Cerebellar cortex (tissue), 1 donor: ENCODE results near the gene CNGA1.
"Not testable (repeated sequence)": the region's sequence is repeated elsewhere in the genome, so short reads cannot be mapped to it uniquely, and the experiment has no call there.

Experiments
- DNase-seq: peaks from one replicate; pipeline ENCODE4 v3.0.0-alpha.2; 2015; ENCODE audit warnings: low spot score

CNGA1 gene

DNA sequence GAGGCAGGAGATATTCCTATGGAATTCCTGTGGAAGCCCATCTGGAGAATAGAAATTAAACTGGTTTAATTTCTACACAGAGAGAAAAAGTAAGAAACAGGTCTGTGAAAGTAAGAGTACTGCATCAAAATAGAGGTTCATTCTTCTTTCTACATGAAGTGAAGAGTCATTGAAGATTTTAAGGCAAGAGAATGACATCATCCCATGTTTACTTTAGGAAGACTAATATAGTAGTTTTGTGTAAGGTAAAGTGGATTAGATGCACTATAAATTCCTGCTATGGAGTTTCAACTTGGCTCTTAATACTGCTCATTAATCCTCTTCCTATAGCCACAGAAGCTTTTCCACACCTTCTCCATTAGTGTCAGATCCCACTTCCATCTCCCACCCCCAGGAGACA, 47.6 kb downstream of the CNGA1 start:
- no peak for DNase-seq

- no peak for DNase-seq
Observed at GRCh38 chr4:47954677-47955076, 61.8 kb downstream of the CNGA1 start.

DNA sequence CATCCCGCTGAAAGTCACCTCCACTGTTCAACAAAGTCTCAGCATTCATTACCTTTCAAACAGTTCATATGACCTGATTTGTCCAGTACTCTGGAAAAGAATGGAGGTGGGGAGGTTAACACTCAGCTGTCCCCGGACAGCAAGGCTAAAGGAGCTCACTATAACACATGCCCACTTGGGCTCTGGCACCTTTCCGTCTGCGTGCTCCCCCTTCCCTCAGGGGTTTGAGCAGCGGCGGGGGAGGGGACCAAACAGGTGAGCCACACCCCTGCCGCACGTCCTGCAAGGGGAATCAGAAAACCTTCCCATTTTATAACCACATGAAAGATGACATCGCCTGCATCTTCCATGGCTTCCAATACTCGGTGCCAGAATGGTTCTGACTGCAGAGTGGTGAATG, 62.2 kb downstream of the CNGA1 start:
- DNase-seq = no peak

DNA sequence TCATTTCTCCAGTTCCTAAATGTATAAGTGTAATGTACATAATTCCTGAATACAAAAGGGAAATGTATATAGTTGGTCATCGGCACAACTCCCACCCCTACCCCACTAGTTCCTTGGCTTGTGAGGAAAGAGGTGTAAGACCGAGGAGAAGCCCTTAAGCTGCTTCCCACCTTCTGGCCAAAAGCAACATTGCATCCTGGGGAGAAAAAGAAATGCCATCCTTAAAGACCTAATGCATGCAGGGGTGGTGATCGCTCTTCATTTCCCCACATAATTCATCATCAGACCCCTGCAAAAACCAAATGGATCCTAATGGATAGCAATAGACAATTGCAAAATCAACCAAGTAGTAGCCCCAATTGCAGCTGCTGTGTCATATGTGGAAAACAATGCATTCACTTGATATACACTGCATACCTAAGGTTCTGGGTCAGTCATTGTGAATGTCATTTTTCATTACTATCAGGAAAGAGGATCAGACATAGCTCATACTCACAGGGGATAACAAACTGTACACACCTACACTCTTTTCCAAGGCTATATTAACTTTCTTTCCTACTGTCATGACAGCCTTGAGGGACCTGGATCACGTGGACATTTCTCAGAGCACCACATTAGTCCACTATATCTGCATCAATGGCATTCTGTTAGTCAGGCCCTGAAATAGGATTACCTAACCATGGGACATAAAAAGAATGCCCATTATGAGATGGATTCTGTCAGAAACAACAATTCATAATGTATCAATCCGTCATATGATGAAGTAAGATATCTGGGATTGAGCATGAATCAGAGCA, 70.4 kb downstream of the CNGA1 start:
- DNase-seq = no peak

GRCh38 chr4:47942081-47942819, 74.2 kb downstream of the CNGA1 start:
- DNase-seq = no peak

DNA sequence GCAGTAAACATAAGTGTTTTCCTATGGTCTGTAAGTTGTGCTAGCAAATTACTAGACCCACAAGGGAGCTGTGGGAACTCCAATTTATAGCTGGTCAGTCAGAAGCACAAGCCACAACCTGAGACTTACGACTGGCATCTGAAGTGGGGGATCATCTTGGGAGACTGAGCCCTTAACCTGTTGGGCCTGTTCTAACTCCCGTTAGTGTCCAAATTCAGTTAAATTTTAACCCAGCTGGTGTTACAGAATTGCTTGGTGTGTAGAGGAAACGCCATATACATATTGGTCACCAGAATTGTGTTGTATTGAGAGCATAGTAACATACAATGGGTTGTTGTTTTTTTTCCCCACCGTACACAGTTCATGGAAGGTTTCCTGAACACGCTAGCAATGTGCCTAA, 77.0 kb downstream of the CNGA1 start:
- no peak for DNase-seq

DNA sequence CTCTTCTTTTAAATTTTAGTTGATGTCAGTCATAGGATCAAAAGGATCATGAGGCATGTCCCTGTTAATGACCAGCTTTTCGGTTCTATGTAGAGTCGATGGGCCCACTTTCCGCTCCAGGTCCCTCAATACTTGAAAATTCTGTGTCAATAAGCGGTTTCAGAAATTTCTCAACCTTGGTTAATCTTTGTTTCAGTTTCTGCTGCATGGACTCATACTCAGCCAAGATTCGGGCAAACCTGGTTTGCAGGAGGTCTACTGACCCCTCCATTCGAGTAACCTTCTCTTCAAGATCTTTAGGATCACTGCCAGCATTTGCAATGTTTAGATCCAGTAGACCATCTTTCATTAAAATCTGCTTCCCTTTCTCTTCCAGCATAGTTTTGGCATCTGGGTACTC, 80.1 kb downstream of the CNGA1 start:
- no peak for DNase-seq

DNA sequence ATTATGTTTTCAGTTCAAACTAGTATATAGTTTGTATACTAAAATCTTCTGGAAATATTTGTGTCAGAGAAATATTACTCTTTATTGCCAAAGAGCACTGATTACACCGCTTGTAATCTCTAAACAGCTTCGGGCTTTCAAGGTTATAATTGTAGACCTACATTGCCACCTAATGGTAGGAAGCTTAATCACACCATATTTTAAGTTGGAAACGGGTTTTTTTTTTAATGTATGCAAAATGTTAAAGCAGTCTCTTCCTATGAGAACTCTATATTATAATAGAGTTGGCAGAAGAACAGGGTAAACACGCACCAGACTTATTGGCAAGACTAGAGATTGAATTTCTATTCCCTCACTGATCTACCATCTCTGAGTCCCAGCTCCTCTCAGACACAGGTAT, 82.6 kb downstream of the CNGA1 start:
- DNase-seq = peak; percentile 51

GRCh38 chr4:47930971-47931804, 85.3 kb downstream of the CNGA1 start:
- DNase-seq = peak; percentile 12

DNA sequence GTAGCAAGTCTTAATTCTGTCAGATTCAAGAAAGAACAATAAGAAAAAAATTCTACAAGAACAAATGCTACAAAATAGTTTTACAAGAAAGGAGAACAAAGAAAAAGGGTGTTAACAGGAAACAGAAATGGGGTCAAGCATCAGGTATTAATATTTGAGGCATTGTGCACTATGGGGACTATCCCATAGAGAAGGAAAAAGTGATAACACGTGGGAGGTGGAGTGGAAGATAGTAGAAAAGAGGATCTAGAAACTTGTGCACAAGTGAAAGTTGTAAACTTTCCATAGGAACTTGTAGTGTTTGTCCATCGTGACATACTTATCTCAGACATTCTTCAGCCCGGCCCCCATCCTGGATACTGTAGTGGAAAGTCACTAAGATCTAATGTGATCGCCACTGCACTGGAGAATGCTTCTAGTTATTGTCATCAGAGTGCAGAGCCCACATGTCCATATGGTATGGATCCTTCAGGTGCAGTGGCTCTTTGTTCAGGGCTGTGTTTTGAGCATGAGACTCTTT, 86.7 kb downstream of the CNGA1 start:
- no peak for DNase-seq

DNA sequence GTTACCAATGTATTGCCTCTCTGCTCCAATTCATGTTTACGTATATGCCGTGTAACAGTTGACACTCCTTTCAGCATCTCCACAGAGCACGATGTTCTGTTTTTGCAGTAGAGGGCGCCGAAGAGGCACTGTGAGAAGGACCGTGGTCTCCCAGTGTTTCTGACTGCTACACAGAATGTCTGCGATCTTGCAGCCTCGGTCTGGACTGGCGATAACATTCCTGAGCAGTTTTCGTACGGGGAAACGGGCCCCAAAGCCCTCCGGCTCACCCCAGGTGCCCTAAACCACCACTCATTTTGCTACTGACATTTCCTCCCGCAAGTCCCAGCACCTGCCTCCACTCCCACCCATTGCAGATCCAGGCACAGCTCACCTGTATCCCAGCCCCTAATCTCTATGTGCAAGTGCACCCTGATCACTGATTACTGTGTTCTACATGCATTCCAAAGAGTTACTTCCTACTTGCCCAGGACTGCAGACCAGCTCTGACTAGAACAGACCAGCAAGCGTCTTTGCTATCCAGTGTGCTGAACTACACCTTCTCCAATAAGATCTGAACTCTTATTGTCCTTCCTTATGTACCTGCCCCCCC, 89.7 kb downstream of the CNGA1 start:
- peak; percentile 84 for DNase-seq

GRCh38 chr4:47923261-47923608, 93.2 kb downstream of the CNGA1 start:
- DNase-seq = not testable (repeated sequence)

- not testable (repeated sequence) for DNase-seq
Observed at GRCh38 chr4:47922436-47923260, 93.8 kb downstream of the CNGA1 start.

DNA sequence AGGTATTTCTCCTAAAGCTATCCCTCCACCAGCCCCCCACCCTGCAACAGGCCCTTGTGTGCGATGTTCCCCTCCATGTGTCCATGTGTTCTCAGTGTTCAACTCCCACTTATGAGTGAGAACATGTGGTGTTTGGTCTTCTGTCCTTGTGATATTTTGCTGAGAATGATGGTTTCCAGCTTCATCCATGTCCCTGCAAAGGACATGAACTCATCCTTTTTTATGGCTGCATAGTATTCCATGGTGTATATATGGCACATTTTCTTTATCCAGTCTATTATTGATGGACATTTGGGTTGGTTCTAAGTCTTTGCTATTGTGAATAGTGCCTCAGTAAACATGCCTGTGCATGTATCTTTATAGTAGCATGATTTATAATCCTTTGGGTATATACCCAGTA, 99.3 kb downstream of the CNGA1 start:
- DNase-seq = not testable (repeated sequence)

GRCh38 chr4:47915378-47915777, 101.1 kb downstream of the CNGA1 start:
- DNase-seq = no peak

DNA sequence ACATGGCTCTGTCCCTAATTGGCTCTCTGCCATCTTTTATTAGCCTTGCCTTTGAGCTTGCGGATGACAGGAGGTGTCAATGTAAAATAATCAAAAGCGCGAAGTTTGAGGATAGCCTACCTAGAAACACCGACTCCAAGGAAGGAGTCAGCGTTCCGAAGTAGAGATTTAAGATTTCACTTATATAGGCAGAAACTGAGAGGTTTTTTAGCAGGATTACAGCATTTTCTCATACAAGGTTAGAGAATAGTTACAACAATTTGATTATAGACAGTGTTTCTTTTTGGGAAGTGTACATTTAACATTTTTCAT, 101.6 kb downstream of the CNGA1 start:
- no peak for DNase-seq

DNA sequence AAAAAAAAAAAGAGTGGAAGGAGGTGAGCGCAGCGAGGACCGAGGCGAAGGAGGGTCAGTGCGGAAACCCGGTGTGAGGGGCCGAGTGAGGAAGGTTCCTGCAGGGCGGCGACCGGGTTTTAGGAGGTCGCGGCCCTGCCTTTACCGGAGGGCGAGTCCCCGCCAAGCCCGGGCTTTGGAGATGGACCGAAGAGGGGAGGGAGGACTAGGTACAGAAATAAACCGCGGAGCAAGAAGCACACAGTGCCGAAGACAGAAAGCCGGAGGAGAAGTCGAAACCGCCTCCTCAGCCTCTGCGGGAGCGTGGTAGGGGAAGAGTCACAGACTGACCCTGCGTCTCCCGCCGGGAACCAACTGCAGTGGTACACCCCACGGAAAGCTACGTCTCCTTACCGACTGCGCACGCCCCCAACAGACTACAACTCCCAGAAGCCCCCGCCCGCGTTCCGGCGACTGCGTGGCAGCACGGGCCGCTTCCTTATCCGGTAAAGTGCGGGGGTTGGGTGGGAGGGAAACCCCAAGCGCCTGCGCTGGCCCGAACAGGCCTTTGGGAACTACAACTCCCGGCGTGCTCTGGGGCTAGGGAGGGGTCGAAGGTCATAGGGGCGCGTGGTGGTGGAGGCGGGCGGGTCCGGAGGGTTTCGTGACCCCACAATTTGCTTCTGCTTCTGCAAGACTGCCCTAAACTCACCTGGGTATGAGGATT, 102.1 kb downstream of the CNGA1 start, which contains the start of gene NFXL1:
Gene NFXL1, minus strand, starts transcription at position 364 of the 706 bp plus-strand sequence. CDS start 380 bp downstream, outside the sequence.
- DNase-seq = peak; percentile 97

GRCh38 chr4:47913861-47914219, 102.6 kb downstream of the CNGA1 start:
- DNase-seq = peak; percentile 44

DNA sequence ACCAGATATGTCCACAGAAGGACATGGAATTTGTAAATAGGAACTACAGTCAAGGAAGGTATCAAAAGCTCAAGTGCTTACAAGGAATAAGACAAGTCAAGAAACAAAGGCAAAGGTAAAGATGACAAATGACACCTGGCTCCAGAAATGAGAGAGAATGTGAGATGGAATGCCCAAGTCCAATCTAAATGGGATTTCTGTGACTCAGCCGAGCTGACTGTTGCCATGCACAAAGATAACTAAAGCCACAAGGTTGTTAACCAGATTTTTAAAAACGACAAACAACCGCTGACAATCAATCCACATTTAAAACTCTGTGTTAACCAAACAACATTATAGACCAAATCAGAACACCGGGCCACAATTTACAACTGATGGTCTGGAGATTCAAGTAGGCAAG, 103.2 kb downstream of the CNGA1 start:
- DNase-seq = peak; percentile 25

GRCh38 chr4:47907089-47907646, 109.3 kb downstream of the CNGA1 start:
- DNase-seq = no peak
